GM19455 (cell line): ENCODE data around the gene ACTL9.
"Not testable (repeated sequence)": the region's sequence is repeated elsewhere in the genome, so short reads cannot be mapped to it uniquely, and the experiment has no call there.

Experiments
- ATAC-seq: cut with Tn5 transposase; IDR thresholded peaks from one replicate; pipeline ENCODE4 v1.9.1; 2021; ENCODE audit not compliant: unreplicated experiment

Gene ACTL9

GRCh38 chr19:8698433-8699063, at the start of gene ACTL9:
TSS of gene ACTL9 (minus strand) at chr19:8698795. CDS start at chr19:8698701, 94 bp downstream.
- ATAC-seq = no peak

GRCh38 chr19:8739291-8740065, 40.9 kb upstream of the ACTL9 start:
- ATAC-seq = not testable (repeated sequence)

GRCh38 chr19:8738377-8738776, 39.8 kb upstream of the ACTL9 start:
- no peak for ATAC-seq

- ATAC-seq = no peak
Measured at GRCh38 chr19:8731428-8732169, 33.0 kb upstream of the ACTL9 start.

- no peak for ATAC-seq
Measured at GRCh38 chr19:8724276-8724675, 25.7 kb upstream of the ACTL9 start.

- ATAC-seq = no peak
Measured at GRCh38 chr19:8722032-8722431, 23.4 kb upstream of the ACTL9 start.

- ATAC-seq = no peak
Measured at GRCh38 chr19:8721334-8721733, 22.7 kb upstream of the ACTL9 start, which contains the start of gene OR2Z1. TSS of gene OR2Z1 (plus strand) at chr19:8721634. CDS start at chr19:8731029, 9,395 bp downstream.

- ATAC-seq = not testable (repeated sequence)
Measured at GRCh38 chr19:8710337-8710736, 11.7 kb upstream of the ACTL9 start.

- no peak for ATAC-seq
Measured at GRCh38 chr19:8705742-8706141, 7.1 kb upstream of the ACTL9 start.

GRCh38 chr19:8705304-8705703, 6.7 kb upstream of the ACTL9 start:
- ATAC-seq = not testable (repeated sequence)

- no peak for ATAC-seq
Measured at GRCh38 chr19:8703223-8703622, 4.6 kb upstream of the ACTL9 start.

GRCh38 chr19:8702350-8702749, 3.8 kb upstream of the ACTL9 start:
- no peak for ATAC-seq

GRCh38 chr19:8700956-8701355, 2.4 kb upstream of the ACTL9 start:
- no peak for ATAC-seq

GRCh38 chr19:8699908-8700307, 1.3 kb upstream of the ACTL9 start:
- no peak for ATAC-seq

GRCh38 chr19:8697671-8698432, 743 bp downstream of the ACTL9 start:
- ATAC-seq = no peak

- ATAC-seq = no peak
Measured at GRCh38 chr19:8696993-8697392, 1.6 kb downstream of the ACTL9 start.

GRCh38 chr19:8695911-8696310, 2.7 kb downstream of the ACTL9 start:
- no peak for ATAC-seq

GRCh38 chr19:8695501-8695900, 3.1 kb downstream of the ACTL9 start:
- no peak for ATAC-seq

GRCh38 chr19:8690753-8691539, 7.6 kb downstream of the ACTL9 start:
- no peak for ATAC-seq

GRCh38 chr19:8688930-8689329, 9.7 kb downstream of the ACTL9 start:
- no peak for ATAC-seq
